HG03159 (cell line): ENCODE measurements around the gene PDAP1.
"Not testable (repeated sequence)": the region's sequence is repeated elsewhere in the genome, so short reads cannot be mapped to it uniquely, and the experiment has no call there.

Experiments used
- ATAC-seq: cut with Tn5 transposase; IDR thresholded peaks from one replicate; pipeline ENCODE4 v1.9.1; 2021; ENCODE audit warnings: mild to moderate bottlenecking, moderate library complexity; ENCODE audit not compliant: unreplicated experiment

The PDAP1 gene

DNA sequence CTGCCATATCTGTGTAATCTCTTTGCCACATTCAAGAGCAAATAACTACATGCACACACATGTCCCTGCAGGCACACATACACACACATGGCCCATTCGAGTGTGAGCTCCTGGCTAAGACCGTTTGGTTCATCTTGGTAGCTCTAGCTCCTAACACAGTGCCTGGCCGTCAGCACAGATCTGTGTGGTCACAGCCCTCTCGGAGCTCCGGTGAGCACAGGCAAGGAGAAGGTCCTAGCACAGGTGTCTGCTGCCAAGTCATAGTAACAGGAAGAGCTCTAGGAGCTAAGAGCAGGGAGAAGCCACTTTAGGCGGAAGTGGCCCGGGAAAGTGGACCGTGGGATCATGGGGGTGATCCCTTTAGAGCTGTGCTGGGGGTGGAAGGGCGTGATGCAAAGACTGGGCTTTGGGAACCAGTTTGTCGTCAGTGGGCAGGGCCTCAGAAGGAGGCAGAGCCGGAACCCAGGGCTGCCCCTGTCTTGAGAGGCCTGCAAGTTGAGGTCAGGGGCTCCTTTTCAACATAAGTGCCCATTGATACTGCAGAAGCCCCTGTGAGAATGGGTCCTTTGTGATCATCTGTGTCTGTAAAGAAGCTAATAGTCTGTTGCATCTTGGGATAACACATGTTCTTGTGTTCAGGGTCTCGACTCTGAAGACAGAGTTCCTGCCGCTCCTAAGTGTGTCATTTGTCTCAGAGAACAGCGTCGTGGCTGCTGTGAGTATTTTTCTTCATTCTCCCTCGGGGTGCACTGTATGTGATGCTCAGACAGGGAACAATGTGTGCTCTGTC, 50.5 kb downstream of the PDAP1 start:
- no peak for ATAC-seq

DNA sequence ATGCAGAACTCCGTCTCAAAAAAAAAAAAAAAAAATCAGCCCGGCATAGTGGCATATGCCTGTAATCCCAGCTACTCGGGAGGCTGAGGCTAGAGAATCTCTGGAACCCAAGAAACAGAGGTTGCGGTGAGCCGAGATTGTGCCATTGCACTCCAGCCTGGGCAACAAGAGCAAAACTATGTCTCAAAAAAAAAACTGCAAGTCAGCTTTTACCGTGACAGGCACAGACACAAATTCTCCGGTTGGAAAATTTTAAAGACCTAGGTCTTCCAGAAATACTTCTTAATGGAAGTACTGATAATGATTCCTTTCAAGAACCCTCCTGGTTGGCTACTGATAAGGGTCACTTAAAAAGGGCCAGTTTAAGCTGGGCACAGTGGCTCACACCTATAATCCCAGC, 53.3 kb downstream of the PDAP1 start:
- ATAC-seq = no peak

DNA sequence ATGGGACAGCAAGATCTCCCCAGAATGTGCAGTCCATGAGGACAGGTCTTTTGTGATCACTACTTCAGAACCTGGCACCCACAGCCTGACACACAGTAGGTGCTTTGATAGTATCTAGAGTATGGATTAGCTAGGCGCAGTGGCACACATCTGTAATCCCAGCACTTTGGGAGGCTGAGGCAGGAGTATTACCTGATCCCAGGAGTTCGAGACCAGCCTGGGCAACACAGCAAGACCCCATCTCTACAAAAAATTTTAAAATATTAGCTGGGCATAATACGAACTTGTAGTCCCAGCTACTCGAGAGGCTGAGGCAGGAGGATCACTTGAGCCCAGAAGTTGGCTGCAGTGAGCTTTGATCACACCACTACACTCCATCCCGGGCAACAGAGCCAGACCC, 56.1 kb downstream of the PDAP1 start:
- ATAC-seq = no peak

DNA sequence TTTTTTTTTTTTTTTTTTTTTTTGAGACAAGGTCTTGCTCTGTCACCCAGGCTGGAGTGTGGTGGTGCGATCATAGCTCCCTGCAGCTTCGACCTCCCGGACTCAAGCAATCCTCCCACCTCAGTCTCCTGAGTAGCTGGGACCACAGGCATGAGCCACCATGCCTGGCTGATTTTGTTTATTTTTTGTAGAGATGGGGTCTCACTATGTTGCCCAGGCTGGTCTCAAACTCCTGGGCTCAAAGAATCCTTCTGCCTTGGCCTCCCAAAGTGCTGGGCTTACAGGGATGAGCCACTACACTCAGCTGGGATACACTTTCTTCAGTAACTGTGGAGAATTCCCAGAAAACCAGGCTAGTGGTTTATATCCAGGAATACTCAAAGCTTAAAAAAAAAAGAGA, 57.8 kb downstream of the PDAP1 start:
- ATAC-seq = not testable (repeated sequence)
